ENCODE results near the gene ARHGAP1. TPM values are rescaled to one million over a fixed set of nuclear protein-coding genes. Genes with fewer than 3 reads are reported as not detected.
A peak's percentile ranks its signal among the peaks of the same experiment; 100 is the strongest.

ARHGAP1 gene
- total RNA-seq, 1 experiment from 2014 or later: 73.0 TPM

DNA sequence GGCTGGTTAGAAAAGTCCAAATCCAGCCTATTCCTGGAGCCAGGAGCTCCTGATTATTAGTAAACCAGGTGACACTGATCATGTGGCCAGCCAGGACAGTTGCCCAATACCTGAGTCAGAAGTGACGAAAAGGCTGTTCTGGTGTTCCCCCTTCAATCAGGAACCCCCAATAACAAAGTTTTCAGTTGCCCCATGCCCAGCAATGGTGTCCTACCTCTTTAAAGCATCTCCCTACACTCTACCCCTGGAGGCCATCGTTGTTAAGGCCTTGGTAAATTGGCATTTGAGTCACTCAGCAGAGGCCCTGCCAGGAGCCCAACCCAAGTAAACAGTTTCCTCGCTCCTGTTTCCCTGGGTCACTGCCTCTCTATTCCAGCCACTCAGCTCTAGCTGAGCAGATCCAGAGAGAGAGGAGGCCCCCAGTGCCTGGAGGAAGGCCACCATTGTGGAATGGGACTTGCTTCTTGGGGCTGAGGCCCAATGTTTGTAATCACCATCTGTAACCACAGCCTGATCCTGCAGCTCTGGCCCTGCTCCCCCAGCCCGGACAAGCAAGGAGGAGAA is 25.0 kb downstream of the ARHGAP1 start:
- DNase-seq: no peak
- H3K4me1 ChIP-seq: peaks cover 22% of the 10 kb centered on the region
- no peaks in the 10 kb centered on the region for H3K27me3 ChIP-seq (replicated peaks; ENCODE audit: control insufficient read depth, insufficient read depth, low read length)
- no TSS peak for BruUV-seq (replicated peaks)
- no peaks in the 10 kb centered on the region for H3K27me3 Mint-ChIP-seq (ENCODE audit: insufficient read depth, unreplicated experiment)
- no peak overlapping the region for H3K4me3 ChIP-seq (ENCODE audit: low read depth, low read length)
- H3K4me3 Mint-ChIP-seq (ENCODE audit: unreplicated experiment): no peak overlapping the region
- H3K9me3 Mint-ChIP-seq (ENCODE audit: unreplicated experiment): no peaks in the 10 kb centered on the region
- H3K4me1 Mint-ChIP-seq (ENCODE audit: low read depth, unreplicated experiment): peaks cover 12% of the 10 kb centered on the region
- peak overlapping the region; percentile 68 for H3K27ac Mint-ChIP-seq (ENCODE audit: unreplicated experiment)
- intact Hi-C loops (cut with micrococcal nuclease; ENCODE audit: unreplicated experiment): no loop called here
- H3K36me3 ChIP-seq (ENCODE audit: control insufficient read depth, insufficient read depth, low read length): peaks cover 3% of the 10 kb centered on the region
- H3K9me3 ChIP-seq: no peaks in the 10 kb centered on the region
- POLR2A ChIA-PET: interaction anchor here (0.5 to 2.2 kb wide), 4 partner anchors 17 to 64 kb away, joined by 3 to 13 read pairs (median 4); partner anchors contain the start of genes ARHGAP1 and ZNF408
- CTCF ChIA-PET: interaction anchor here (1.2 to 1.5 kb wide), 2 partner anchors 75 to 185 kb away, joined by 3 to 4 read pairs; no protein-coding TSS in a partner anchor
- peaks cover 46% of the 10 kb centered on the region for H3K36me3 Mint-ChIP-seq (ENCODE audit: insufficient read depth, unreplicated experiment)
- TF ChIP-seq, protein P1, sequence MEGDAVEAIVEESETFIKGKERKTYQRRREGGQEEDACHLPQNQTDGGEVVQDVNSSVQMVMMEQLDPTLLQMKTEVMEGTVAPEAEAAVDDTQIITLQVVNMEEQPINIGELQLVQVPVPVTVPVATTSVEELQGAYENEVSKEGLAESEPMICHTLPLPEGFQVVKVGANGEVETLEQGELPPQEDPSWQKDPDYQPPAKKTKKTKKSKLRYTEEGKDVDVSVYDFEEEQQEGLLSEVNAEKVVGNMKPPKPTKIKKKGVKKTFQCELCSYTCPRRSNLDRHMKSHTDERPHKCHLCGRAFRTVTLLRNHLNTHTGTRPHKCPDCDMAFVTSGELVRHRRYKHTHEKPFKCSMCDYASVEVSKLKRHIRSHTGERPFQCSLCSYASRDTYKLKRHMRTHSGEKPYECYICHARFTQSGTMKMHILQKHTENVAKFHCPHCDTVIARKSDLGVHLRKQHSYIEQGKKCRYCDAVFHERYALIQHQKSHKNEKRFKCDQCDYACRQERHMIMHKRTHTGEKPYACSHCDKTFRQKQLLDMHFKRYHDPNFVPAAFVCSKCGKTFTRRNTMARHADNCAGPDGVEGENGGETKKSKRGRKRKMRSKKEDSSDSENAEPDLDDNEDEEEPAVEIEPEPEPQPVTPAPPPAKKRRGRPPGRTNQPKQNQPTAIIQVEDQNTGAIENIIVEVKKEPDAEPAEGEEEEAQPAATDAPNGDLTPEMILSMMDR (IDR thresholded peaks at IDR 0.05; ENCODE audit: insufficient read depth in 1 of 2, low read depth in 1 of 2, low read length in 1 of 2, severe bottlenecking in 1 of 2, unreplicated experiment in 1 of 2): no peak

GRCh38 chr11:46674463-46675287 is 25.7 kb downstream of the ARHGAP1 start:
- CTCF ChIA-PET: interaction anchor here (1.2 to 1.5 kb wide), 2 partner anchors 75 to 185 kb away, joined by 3 to 4 read pairs; no protein-coding TSS in a partner anchor
- POLR2A ChIA-PET: interaction anchor here (0.5 to 2.2 kb wide), 4 partner anchors 17 to 63 kb away, joined by 3 to 13 read pairs (median 4); partner anchors contain the start of genes ARHGAP1 and ZNF408
- Mint-ChIP-seq H3K27ac (ENCODE audit: unreplicated experiment) (peak overlapping the region; percentile 68), H3K27me3 (ENCODE audit: insufficient read depth, unreplicated experiment) (no peaks in the 10 kb centered on the region), H3K4me1 (ENCODE audit: low read depth, unreplicated experiment) (peaks cover 12% of the 10 kb centered on the region), H3K36me3 (ENCODE audit: insufficient read depth, unreplicated experiment) (peaks cover 50% of the 10 kb centered on the region), H3K9me3 (ENCODE audit: unreplicated experiment) (no peaks in the 10 kb centered on the region), H3K4me3 (ENCODE audit: unreplicated experiment) (no peak overlapping the region)
- intact Hi-C loops (cut with micrococcal nuclease; ENCODE audit: unreplicated experiment): no loop called here
- H3K4me3 ChIP-seq (ENCODE audit: low read depth, low read length): no peak overlapping the region
- H3K36me3 ChIP-seq (ENCODE audit: control insufficient read depth, insufficient read depth, low read length): peaks cover 2% of the 10 kb centered on the region
- H3K9me3 ChIP-seq: no peaks in the 10 kb centered on the region
- H3K27me3 ChIP-seq (replicated peaks; ENCODE audit: control insufficient read depth, insufficient read depth, low read length): no peaks in the 10 kb centered on the region
- TF ChIP-seq, protein P1 (IDR thresholded peaks at IDR 0.05; ENCODE audit: insufficient read depth in 1 of 2, low read depth in 1 of 2, low read length in 1 of 2, severe bottlenecking in 1 of 2, unreplicated experiment in 1 of 2): no peak
- peaks cover 22% of the 10 kb centered on the region for H3K4me1 ChIP-seq
- BruUV-seq (replicated peaks): no TSS peak
- DNase-seq: peak; percentile 79 to 81

DNA sequence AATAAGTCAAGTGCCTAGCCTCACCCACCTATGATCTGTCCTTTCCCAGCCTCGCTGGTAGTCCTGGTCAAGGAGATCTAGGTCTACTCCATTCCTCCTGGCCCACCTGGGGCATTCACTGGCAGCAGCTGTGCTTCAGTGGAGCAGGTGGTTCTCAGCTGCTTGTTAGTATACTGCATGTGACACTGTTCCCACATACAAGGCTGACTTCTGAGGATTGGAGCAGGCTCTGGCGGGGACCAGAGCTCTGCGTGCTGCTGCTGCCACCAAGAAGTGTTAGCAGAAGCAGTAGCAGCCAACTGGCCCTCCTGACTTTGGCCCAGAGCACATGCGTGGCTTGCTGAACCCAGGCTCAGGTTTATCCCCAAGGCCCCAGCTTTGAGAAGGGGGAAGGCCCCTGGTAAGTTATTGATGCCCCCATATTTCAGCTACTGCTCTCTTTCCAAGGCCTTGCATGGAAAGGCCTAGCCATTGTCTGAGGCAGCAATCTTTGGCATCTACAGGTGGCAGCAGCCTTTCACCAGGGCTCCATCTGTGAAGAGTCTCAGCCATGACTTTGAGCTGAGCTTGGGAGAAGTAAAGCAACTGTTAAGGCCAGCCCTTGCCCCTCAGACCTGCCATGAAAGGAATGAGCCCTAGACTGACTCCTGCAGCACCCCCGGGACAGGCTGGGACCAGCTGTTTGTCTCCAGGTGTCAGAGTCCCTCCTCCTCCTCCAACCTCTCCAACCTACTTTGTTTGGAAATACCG is 26.5 kb downstream of the ARHGAP1 start:
- POLR2A ChIA-PET: interaction anchor here (2.2 kb wide), 1 partner anchor 27 kb away, joined by 13 read pairs; the partner anchor contains the start of genes ARHGAP1 and ZNF408
- BruUV-seq (replicated peaks): no TSS peak
- peaks cover 2% of the 10 kb centered on the region for H3K36me3 ChIP-seq (ENCODE audit: control insufficient read depth, insufficient read depth, low read length)

More for the DNA sequence above, 26.5 kb downstream of the ARHGAP1 start:
- H3K4me3 ChIP-seq (ENCODE audit: low read depth, low read length): no peak overlapping the region
- Mint-ChIP-seq H3K9me3 (ENCODE audit: unreplicated experiment) (no peaks in the 10 kb centered on the region), H3K4me1 (ENCODE audit: low read depth, unreplicated experiment) (peaks cover 12% of the 10 kb centered on the region), H3K36me3 (ENCODE audit: insufficient read depth, unreplicated experiment) (peaks cover 52% of the 10 kb centered on the region), H3K27me3 (ENCODE audit: insufficient read depth, unreplicated experiment) (no peaks in the 10 kb centered on the region), H3K27ac (ENCODE audit: unreplicated experiment) (no peak overlapping the region), H3K4me3 (ENCODE audit: unreplicated experiment) (no peak overlapping the region)
- CTCF ChIA-PET: interaction anchor here (1.2 to 1.5 kb wide), 2 partner anchors 76 to 184 kb away, joined by 3 to 4 read pairs; no protein-coding TSS in a partner anchor
- H3K4me1 ChIP-seq: peaks cover 22% of the 10 kb centered on the region
- no peaks in the 10 kb centered on the region for H3K27me3 ChIP-seq (replicated peaks; ENCODE audit: control insufficient read depth, insufficient read depth, low read length)
- H3K9me3 ChIP-seq: no peaks in the 10 kb centered on the region
- no peak for DNase-seq
- TF ChIP-seq, protein P1 (IDR thresholded peaks at IDR 0.05; ENCODE audit: insufficient read depth in 1 of 2, low read depth in 1 of 2, low read length in 1 of 2, severe bottlenecking in 1 of 2, unreplicated experiment in 1 of 2): no peak
- intact Hi-C loops (cut with micrococcal nuclease; ENCODE audit: unreplicated experiment): no loop called here
